Measurements from ENCODE around the gene MT1H. TPM values are rescaled to one million over a fixed set of nuclear protein-coding genes. Genes with fewer than 3 reads are reported as not detected.

MT1H gene
- total RNA-seq, 1 donor: not detected

Other genes with a start within 250 kb of the MT1H start
- 279 and 339 TPM in 2 replicates for gene AMFR, start 244.3 kb upstream of the MT1H start, total RNA-seq
- gene NUDT21, start 218.5 kb upstream of the MT1H start, total RNA-seq: 58.6 and 64.5 TPM in 2 replicates
- gene OGFOD1, start 218.3 kb upstream of the MT1H start, total RNA-seq: 39.2 and 47.4 TPM in 2 replicates
- gene BBS2, start 149.8 kb upstream of the MT1H start, total RNA-seq: 62.2 and 77.5 TPM in 2 replicates
- not detected in 2 replicates for gene MT4, start 104.7 kb upstream of the MT1H start, total RNA-seq
- gene MT3, start 80.3 kb upstream of the MT1H start, total RNA-seq: not detected in 2 replicates
- 33.7 and 43.9 TPM in 2 replicates for gene MT2A, start 61.2 kb upstream of the MT1H start, total RNA-seq
- gene MT1E, start 44.0 kb upstream of the MT1H start, total RNA-seq: 105 and 119 TPM in 2 replicates
- 8.5 and 8.7 TPM in 2 replicates for gene MT1M, start 37.2 kb upstream of the MT1H start, total RNA-seq
- gene MT1A, start 31.1 kb upstream of the MT1H start, total RNA-seq: 0.59 TPM in 1 of 2 replicates, not detected in the other
- not detected in 2 replicates for gene MT1B, start 17.9 kb upstream of the MT1H start, total RNA-seq
- gene MT1F, start 11.9 kb upstream of the MT1H start, total RNA-seq: 2.1 and 3.3 TPM in 2 replicates
- not detected in 2 replicates for gene MT1G, start 1.7 kb upstream of the MT1H start, total RNA-seq
- 81.4 and 86.0 TPM in 2 replicates for gene MT1X, start 12.7 kb downstream of the MT1H start, total RNA-seq
- gene NUP93, start 60.3 kb downstream of the MT1H start, total RNA-seq: 36.8 and 40.5 TPM in 2 replicates
- gene SLC12A3, start 195.4 kb downstream of the MT1H start, total RNA-seq: not detected in 2 replicates

All from osteoblast (primary cell).